HEK293 (cell line): ENCODE data around the gene XKR8.

Source experiments
- CTCF ChIA-PET: fragments of 350-600 bp; formaldehyde crosslinking; extraction: SDS; loops from one replicate; lab custom pipeline; 2021; ENCODE audit warnings: antibody characterized with exemption; lab: Yijun Ruan, JAX
- POLR2A ChIA-PET: fragments of 300-600 bp; formaldehyde crosslinking; extraction: SDS; loops from one replicate; lab custom pipeline; 2020; ENCODE audit warnings: antibody characterized with exemption, inconsistent platforms; lab: Yijun Ruan, JAX
- H3K27ac ChIP-seq: fragments of 200-500 bp; sonication (Bioruptor generic); 2 replicates; pipeline ENCODE4 v1.5.1; 2014; ENCODE audit warnings: low read depth, low read length, control low read depth, inconsistent platforms; ENCODE audit errors: extremely low read depth
- H3K36me3 ChIP-seq, 2 experiments: fragments of 200-500 bp in 1 of 2; sonication (Bioruptor generic) in 1 of 2; 1 replicate in 1 of 2; 2 replicates in 1 of 2; pipeline ENCODE4 v1.5.1; 2014 to 2017; ENCODE audit warnings: inconsistent platforms in 2 of 2, low read length in 2 of 2; ENCODE audit not compliant: control insufficient read depth in 2 of 2, insufficient read depth in 1 of 2
- H3K4me1 ChIP-seq: fragments of 200-500 bp; sonication (Bioruptor generic); 2 replicates; pipeline ENCODE4 v1.5.1; 2014; ENCODE audit warnings: mild to moderate bottlenecking, low read length, inconsistent platforms; ENCODE audit not compliant: control insufficient read depth, insufficient read depth
- H3K4me3 ChIP-seq: 2 replicates; pipeline ENCODE4 v1.5.1; 2011; ENCODE audit warnings: low read depth, mild to moderate bottlenecking, control low read depth, low read length, moderate library complexity
- H3K9me3 ChIP-seq: fragments of 200-500 bp; sonication (Bioruptor generic); 2 replicates; pipeline ENCODE4 v1.5.1; 2014; ENCODE audit warnings: low read depth, low read length, inconsistent platforms; ENCODE audit not compliant: control insufficient read depth, insufficient read depth
- ELK4 ChIP-seq: IDR thresholded peaks from 2 replicates; pipeline ENCODE4 v1.6.1; 2011; ENCODE audit warnings: mild to moderate bottlenecking, low read depth, low read length, borderline replicate concordance
- HOXA7 ChIP-seq: sonication (generic); formaldehyde crosslinking; IDR thresholded peaks from 2 replicates; pipeline ENCODE4 v1.8.1; 2022; ENCODE audit warnings: missing genetic modification reagents, borderline replicate concordance
- HOXC10 ChIP-seq: sonication (generic); formaldehyde crosslinking; IDR thresholded peaks from 2 replicates; pipeline ENCODE4 v1.8.1; 2023; ENCODE audit warnings: mild to moderate bottlenecking, missing genetic modification reagents
- RBAK ChIP-seq: fragments of 450-650 bp; formaldehyde crosslinking; IDR thresholded peaks from 2 replicates; pipeline ENCODE4 v1.5.1; 2016; ENCODE audit warnings: missing biosample characterization, missing genetic modification characterization
- ZBTB11 ChIP-seq: fragments of 450-650 bp; formaldehyde crosslinking; conservative IDR thresholded peaks from 2 replicates; pipeline ENCODE4 v1.5.1; 2016; ENCODE audit warnings: low read depth, missing biosample characterization, missing genetic modification characterization
- ZBTB17 ChIP-seq: fragments of 450-650 bp; formaldehyde crosslinking; IDR thresholded peaks from 2 replicates; pipeline ENCODE4 v1.5.1; 2016; ENCODE audit warnings: missing biosample characterization, missing genetic modification characterization
- ZFHX2 ChIP-seq: fragments of 450-650 bp; formaldehyde crosslinking; conservative IDR thresholded peaks from 2 replicates; pipeline ENCODE4 v1.5.1; 2016; ENCODE audit warnings: missing biosample characterization, missing genetic modification characterization
- ZNF133 ChIP-seq: fragments of 450-650 bp; formaldehyde crosslinking; IDR thresholded peaks from 2 replicates; pipeline ENCODE4 v1.5.1; 2016; ENCODE audit warnings: missing biosample characterization, missing genetic modification characterization
- ZNF292 ChIP-seq: fragments of 450-650 bp; formaldehyde crosslinking; IDR thresholded peaks from 2 replicates; pipeline ENCODE4 v1.5.1; 2016; ENCODE audit warnings: low read depth, missing biosample characterization, missing genetic modification characterization, borderline replicate concordance
- ZNF433 ChIP-seq: fragments of 450-650 bp; formaldehyde crosslinking; IDR thresholded peaks from 2 replicates; pipeline ENCODE4 v1.5.1; 2016; ENCODE audit warnings: missing biosample characterization, missing genetic modification characterization, low read depth
- ZNF521 ChIP-seq: fragments of 450-650 bp; formaldehyde crosslinking; IDR thresholded peaks from 2 replicates; pipeline ENCODE4 v1.5.1; 2017; ENCODE audit warnings: missing biosample characterization, mild to moderate bottlenecking, missing genetic modification characterization
- ZNF561 ChIP-seq: fragments of 450-650 bp; IDR thresholded peaks from 2 replicates; pipeline ENCODE4 v1.5.1; 2018; ENCODE audit warnings: missing biosample characterization, missing genetic modification characterization, borderline replicate concordance
- ZNF623 ChIP-seq: fragments of 450-650 bp; formaldehyde crosslinking; IDR thresholded peaks from 2 replicates; pipeline ENCODE4 v1.5.1; 2016; ENCODE audit warnings: missing biosample characterization, missing genetic modification characterization
- ZNF660 ChIP-seq: fragments of 450-650 bp; IDR thresholded peaks from 2 replicates; pipeline ENCODE4 v1.5.1; 2018; ENCODE audit warnings: missing biosample characterization, mild to moderate bottlenecking, missing genetic modification characterization
- ZSCAN30 ChIP-seq: fragments of 450-650 bp; IDR thresholded peaks from 2 replicates; pipeline ENCODE4 v1.5.1; 2018; ENCODE audit warnings: missing biosample characterization, mild to moderate bottlenecking, missing genetic modification characterization, moderate library complexity
- TF ChIP-seq, protein P1 (sequence below): fragments of 450-650 bp; formaldehyde crosslinking; IDR thresholded peaks from 2 replicates; pipeline ENCODE4 v1.5.1; 2016; ENCODE audit warnings: missing biosample characterization, missing genetic modification characterization
- TF ChIP-seq, protein P2 (sequence below): fragments of 450-650 bp; formaldehyde crosslinking; IDR thresholded peaks from 2 replicates; pipeline ENCODE4 v1.5.1; 2016; ENCODE audit warnings: missing biosample characterization, missing genetic modification characterization

The XKR8 gene

GRCh38 chr1:27958513-27958912 is 1.3 kb upstream of the XKR8 start:
- no peak overlapping the region for H3K27ac ChIP-seq
- ChIA-PET CTCF (interaction anchor here (0.7 to 4.6 kb wide), 5 partner anchors 18 to 81 kb away, joined by 3 to 32 read pairs (median 3); no protein-coding TSS in a partner anchor), POLR2A (interaction anchor here (0.6 kb wide), 1 partner anchor 46 kb away, joined by 3 read pairs; no protein-coding TSS in a partner anchor)
- peaks cover 0 to 6% of the 10 kb centered on the region in 2 experiments; a peak in 1 of 3 replicates for H3K36me3 ChIP-seq
- H3K4me1 ChIP-seq, result no peaks in the 10 kb centered on the region
- H3K4me3 ChIP-seq, result no peak overlapping the region
- no peaks in the 10 kb centered on the region for H3K9me3 ChIP-seq
- TF ChIP-seq ZNF292, result no peak
- no peak for TF ChIP-seq ZBTB17
- no peak for TF ChIP-seq ZNF521
- no peak for TF ChIP-seq ZNF561
- TF ChIP-seq ZFHX2 (tag by site-specific recombination), result no peak
- TF ChIP-seq ZNF623, result no peak
- TF ChIP-seq HOXA7 (CRISPR knock-in tag), result no peak
- no peak for TF ChIP-seq ZNF660 (tag by site-specific recombination)
- TF ChIP-seq ZNF133, result no peak
- no peak for TF ChIP-seq ZBTB11
- TF ChIP-seq, protein P1, sequence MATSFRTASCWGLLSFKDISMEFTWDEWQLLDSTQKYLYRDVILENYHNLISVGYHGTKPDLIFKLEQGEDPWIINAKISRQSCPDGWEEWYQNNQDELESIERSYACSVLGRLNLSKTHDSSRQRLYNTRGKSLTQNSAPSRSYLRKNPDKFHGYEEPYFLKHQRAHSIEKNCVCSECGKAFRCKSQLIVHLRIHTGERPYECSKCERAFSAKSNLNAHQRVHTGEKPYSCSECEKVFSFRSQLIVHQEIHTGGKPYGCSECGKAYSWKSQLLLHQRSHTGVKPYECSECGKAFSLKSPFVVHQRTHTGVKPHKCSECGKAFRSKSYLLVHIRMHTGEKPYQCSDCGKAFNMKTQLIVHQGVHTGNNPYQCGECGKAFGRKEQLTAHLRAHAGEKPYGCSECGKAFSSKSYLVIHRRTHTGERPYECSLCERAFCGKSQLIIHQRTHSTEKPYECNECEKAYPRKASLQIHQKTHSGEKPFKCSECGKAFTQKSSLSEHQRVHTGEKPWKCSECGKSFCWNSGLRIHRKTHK, result no peak
- no peak for TF ChIP-seq ZSCAN30 (tag by site-specific recombination)

GRCh38 chr1:27960762-27961645 is 1.2 kb downstream of the XKR8 start:
- CTCF ChIA-PET, result interaction anchor here (0.7 to 4.6 kb wide), 4 partner anchors 13 to 103 kb away, joined by 3 to 32 read pairs (median 5); no protein-coding TSS in a partner anchor
- TF ChIP-seq HOXC10 (CRISPR knock-in tag) (no peak), ELK4 (no peak), ZNF433 (tag by site-specific recombination) (no peak), RBAK (no peak)
- TF ChIP-seq, protein P2, sequence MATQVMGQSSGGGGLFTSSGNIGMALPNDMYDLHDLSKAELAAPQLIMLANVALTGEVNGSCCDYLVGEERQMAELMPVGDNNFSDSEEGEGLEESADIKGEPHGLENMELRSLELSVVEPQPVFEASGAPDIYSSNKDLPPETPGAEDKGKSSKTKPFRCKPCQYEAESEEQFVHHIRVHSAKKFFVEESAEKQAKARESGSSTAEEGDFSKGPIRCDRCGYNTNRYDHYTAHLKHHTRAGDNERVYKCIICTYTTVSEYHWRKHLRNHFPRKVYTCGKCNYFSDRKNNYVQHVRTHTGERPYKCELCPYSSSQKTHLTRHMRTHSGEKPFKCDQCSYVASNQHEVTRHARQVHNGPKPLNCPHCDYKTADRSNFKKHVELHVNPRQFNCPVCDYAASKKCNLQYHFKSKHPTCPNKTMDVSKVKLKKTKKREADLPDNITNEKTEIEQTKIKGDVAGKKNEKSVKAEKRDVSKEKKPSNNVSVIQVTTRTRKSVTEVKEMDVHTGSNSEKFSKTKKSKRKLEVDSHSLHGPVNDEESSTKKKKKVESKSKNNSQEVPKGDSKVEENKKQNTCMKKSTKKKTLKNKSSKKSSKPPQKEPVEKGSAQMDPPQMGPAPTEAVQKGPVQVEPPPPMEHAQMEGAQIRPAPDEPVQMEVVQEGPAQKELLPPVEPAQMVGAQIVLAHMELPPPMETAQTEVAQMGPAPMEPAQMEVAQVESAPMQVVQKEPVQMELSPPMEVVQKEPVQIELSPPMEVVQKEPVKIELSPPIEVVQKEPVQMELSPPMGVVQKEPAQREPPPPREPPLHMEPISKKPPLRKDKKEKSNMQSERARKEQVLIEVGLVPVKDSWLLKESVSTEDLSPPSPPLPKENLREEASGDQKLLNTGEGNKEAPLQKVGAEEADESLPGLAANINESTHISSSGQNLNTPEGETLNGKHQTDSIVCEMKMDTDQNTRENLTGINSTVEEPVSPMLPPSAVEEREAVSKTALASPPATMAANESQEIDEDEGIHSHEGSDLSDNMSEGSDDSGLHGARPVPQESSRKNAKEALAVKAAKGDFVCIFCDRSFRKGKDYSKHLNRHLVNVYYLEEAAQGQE, result no peak

More at GRCh38 chr1:27960762-27961645, 1.2 kb downstream of the XKR8 start:
- Histone ChIP-seq H3K4me1 (no peaks in the 10 kb centered on the region), H3K9me3 (no peaks in the 10 kb centered on the region), H3K4me3 (peak overlapping the region; percentile 77; the same call in 1 of the 2 replicates), H3K27ac (no peak overlapping the region), H3K36me3 (peaks cover 3 to 31% of the 10 kb centered on the region in 2 experiments; a peak in 2 of 3 replicates)
- POLR2A ChIA-PET, result interaction anchor here (0.8 to 1.1 kb wide), 3 partner anchors 10 to 131 kb away, joined by 3 to 5 read pairs (median 4); no protein-coding TSS in a partner anchor
